Tibial artery (tissue), 4 donors: ENCODE measurements around the gene THAP5.

Experiments used
- DNase-seq, 2 donors: peaks; one replicate each; pipeline ENCODE4 v3.0.0-alpha.2; 2019
- H3K27ac ChIP-seq, 2 donors: fragments of 200-600 bp; sonication (generic) in 1 of 2; 1 replicate in 1 of 2; 2 replicates in 1 of 2; pipeline ENCODE4 v1.5.1; 2018 to 2019; ENCODE audit warnings: mild to moderate bottlenecking in 1 of 2
- H3K27me3 ChIP-seq, 2 donors: fragments of 200-600 bp; sonication (generic) in 1 of 2; one replicate each; pipeline versions ENCODE4 v1.5.1 to v1.6.0; 2016 to 2019
- H3K36me3 ChIP-seq, 3 donors: fragments of 200-600 bp; sonication (generic) in 2 of 3; one replicate each; pipeline ENCODE4 v1.5.1; 2016 to 2019; ENCODE audit warnings: mild to moderate bottlenecking in 2 of 3
- H3K4me1 ChIP-seq, 4 donors: fragments of 200-600 bp; sonication (generic) in 2 of 4; 1 replicate in 3 of 4; 2 replicates in 1 of 4; pipeline ENCODE4 v1.5.1; 2016 to 2019
- H3K4me3 ChIP-seq, 2 donors: fragments of 200-600 bp; sonication (generic) in 1 of 2; 1 replicate in 1 of 2; 2 replicates in 1 of 2; pipeline ENCODE4 v1.5.1; 2018 to 2019; ENCODE audit warnings: mild to moderate bottlenecking in 2 of 2
- H3K9me3 ChIP-seq, 3 donors: fragments of 200-600 bp; sonication (generic) in 1 of 3; one replicate each; pipeline ENCODE4 v1.5.1; 2016 to 2019
- intact Hi-C: fragments of 100-400 bp; cut with DNase I; formaldehyde crosslinking; loops from one replicate; pipeline ENCODE4 v1.15.0; 2023; ENCODE audit warnings: low total_unique reads
- TF ChIP-seq, protein P1 (sequence below), 2 experiments: fragments of 200-600 bp in 1 of 2; fragments of 450-650 bp in 1 of 2; IDR thresholded peaks; one replicate each; pipeline ENCODE4 v1.5.1; 2017 to 2019; ENCODE audit warnings: antibody characterized with exemption in 2 of 2, mild to moderate bottlenecking in 1 of 2, moderate library complexity in 1 of 2

THAP5 gene

DNA sequence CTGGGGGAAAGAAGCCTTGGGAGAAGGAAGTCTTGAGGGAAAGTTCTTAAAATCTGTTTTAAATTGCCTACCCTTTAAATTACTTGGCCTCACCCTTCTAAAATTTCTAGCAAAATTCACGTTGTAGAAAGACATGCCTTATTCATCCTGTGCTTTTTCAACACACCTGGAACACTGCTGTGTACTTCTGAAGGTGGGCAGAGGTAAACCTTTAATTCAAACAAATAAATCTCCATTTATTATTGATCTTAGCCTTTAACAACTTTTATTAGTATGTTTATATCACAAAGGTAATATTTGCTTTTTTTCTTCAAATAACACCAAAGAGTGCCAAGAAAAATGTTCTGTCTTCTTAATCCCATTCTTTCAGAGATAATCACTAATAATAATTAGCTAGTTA, 30.9 kb upstream of the THAP5 start:
- intact Hi-C loops: no loop called here
- no peaks in the 10 kb centered on the region for H3K4me1 ChIP-seq
- TF ChIP-seq, protein P1, sequence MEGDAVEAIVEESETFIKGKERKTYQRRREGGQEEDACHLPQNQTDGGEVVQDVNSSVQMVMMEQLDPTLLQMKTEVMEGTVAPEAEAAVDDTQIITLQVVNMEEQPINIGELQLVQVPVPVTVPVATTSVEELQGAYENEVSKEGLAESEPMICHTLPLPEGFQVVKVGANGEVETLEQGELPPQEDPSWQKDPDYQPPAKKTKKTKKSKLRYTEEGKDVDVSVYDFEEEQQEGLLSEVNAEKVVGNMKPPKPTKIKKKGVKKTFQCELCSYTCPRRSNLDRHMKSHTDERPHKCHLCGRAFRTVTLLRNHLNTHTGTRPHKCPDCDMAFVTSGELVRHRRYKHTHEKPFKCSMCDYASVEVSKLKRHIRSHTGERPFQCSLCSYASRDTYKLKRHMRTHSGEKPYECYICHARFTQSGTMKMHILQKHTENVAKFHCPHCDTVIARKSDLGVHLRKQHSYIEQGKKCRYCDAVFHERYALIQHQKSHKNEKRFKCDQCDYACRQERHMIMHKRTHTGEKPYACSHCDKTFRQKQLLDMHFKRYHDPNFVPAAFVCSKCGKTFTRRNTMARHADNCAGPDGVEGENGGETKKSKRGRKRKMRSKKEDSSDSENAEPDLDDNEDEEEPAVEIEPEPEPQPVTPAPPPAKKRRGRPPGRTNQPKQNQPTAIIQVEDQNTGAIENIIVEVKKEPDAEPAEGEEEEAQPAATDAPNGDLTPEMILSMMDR (IDR thresholded peaks at IDR 0.05): no peak
- no peak overlapping the region for H3K4me3 ChIP-seq
- DNase-seq: no peak
- H3K36me3 ChIP-seq: no peaks in the 10 kb centered on the region
- H3K27me3 ChIP-seq: no peaks in the 10 kb centered on the region
- H3K27ac ChIP-seq: no peak overlapping the region
- no peaks in the 10 kb centered on the region for H3K9me3 ChIP-seq

DNA sequence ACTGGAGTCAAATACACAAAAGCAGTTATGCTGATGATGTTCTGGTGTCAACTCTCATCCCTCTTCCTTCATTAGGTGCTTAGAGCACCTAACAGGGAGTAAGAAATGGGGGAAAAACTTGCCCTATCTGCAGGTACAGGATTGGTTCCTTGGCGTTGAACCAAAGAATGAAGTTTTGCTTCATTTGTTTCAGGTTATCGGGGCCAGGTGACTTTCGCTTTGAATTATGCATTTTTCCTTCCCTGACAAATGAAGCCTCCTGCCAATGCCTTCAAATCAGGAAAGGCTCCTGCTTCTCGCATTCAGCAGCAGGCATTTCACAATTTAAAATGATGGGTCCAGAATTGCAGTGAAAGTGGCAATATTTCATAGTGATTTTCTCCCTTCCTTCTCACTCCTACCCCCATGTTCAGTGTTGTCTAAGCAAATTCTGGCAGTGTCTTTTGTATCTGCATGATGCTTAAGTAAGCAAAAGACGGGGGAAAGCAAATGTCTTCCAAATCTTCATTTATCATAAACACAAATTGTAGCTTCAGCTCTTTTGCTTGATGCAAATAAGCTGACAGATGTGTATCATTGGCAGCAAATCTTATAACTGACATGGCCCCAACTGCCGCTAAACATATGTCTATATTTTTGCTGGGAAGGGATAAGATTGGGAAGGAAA, 29.5 kb upstream of the THAP5 start:
- Histone ChIP-seq H3K4me3 (no peak overlapping the region), H3K9me3 (no peaks in the 10 kb centered on the region), H3K4me1 (no peaks in the 10 kb centered on the region), H3K27me3 (no peaks in the 10 kb centered on the region), H3K36me3 (no peaks in the 10 kb centered on the region), H3K27ac (no peak overlapping the region)
- no peak for DNase-seq
- TF ChIP-seq, protein P1 (IDR thresholded peaks at IDR 0.05): no peak
- intact Hi-C loops: no loop called here

DNA sequence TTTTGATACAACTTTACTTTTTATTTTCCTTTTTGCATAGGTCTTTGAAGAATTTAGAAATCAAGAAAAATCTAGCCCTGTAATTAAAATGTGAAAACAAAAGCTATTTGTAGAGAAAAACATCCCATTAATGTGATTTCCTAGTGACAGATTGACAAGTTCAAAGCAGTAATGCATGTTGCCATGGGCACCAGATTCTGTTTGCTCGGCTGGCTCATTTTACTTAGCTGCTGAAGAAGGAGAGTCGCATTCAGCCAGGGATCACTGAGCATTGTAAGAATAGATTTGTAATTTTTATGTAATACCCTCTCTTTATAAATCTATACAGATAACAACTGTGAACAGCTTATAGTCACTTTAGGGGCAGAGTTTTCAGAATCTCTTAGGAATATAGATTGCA, 28.6 kb upstream of the THAP5 start:
- TF ChIP-seq, protein P1 (IDR thresholded peaks at IDR 0.05): no peak
- DNase-seq: no peak
- H3K36me3 ChIP-seq: no peaks in the 10 kb centered on the region
- no peaks in the 10 kb centered on the region for H3K27me3 ChIP-seq
- H3K9me3 ChIP-seq: no peaks in the 10 kb centered on the region
- H3K4me1 ChIP-seq: no peaks in the 10 kb centered on the region
- no peak overlapping the region for H3K4me3 ChIP-seq
- no peak overlapping the region for H3K27ac ChIP-seq
- intact Hi-C loops: no loop called here

DNA sequence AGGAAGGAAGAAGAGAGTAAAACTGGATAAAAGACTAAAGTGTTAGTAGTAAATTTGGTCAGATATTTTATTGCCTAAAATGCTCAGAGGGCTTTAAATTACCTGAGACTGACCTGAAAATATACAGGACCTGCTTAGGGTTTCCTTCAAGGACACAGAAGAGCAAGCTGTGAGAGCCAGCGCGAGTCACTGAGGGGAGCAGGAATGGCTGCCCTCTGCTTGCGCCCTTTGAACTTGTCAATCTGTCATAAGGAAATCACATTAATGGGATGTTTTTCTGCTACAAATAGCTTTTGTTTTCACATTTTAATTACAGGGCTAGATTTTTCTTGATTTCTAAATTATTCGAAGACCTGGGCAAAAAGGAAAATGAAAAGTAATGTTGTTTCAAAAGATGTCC, 27.1 kb upstream of the THAP5 start:
- Histone ChIP-seq H3K27ac (no peak overlapping the region), H3K36me3 (no peaks in the 10 kb centered on the region), H3K27me3 (no peaks in the 10 kb centered on the region), H3K4me1 (no peaks in the 10 kb centered on the region), H3K4me3 (no peak overlapping the region), H3K9me3 (no peaks in the 10 kb centered on the region)
- intact Hi-C loops: no loop called here
- DNase-seq: no peak
- TF ChIP-seq, protein P1 (IDR thresholded peaks at IDR 0.05): no peak

DNA sequence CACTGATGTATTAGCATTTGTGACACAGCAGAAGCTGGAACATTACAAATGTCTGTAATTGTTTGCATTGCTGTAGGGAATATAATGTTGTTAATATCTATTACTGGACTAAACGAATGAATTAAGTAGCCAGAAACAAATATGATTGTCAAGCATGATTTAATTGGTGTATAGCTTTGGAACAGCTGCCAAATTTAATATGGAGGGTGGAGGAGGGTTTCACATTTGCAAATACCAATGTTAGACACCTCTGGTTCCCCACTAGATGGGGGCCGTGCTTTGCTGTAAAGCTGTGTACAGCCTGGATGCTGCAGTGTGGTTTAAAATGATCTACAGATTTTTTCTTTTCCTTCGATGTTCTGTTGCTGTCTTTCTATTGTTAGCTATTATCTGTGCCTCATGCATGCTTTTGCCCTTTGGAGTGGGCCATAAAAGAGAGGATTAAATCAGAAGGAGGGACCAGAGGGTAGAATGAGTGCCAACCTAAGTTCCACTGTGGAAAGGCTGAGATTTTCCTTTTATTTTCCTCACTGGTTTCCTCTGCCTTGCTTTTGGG, 23.2 kb upstream of the THAP5 start:
- no peak overlapping the region for H3K27ac ChIP-seq
- H3K4me1 ChIP-seq: no peaks in the 10 kb centered on the region
- TF ChIP-seq, protein P1 (IDR thresholded peaks at IDR 0.05): no peak
- intact Hi-C loops: no loop called here
- H3K27me3 ChIP-seq: no peaks in the 10 kb centered on the region
- DNase-seq: no peak
- H3K4me3 ChIP-seq: no peak overlapping the region
- H3K36me3 ChIP-seq: no peaks in the 10 kb centered on the region
- no peaks in the 10 kb centered on the region for H3K9me3 ChIP-seq
